Right forelimb (tissue), 1 donor: Measurements from ENCODE around the gene TTC7B.

Experiments used
- DNase-seq: peaks from one replicate; pipeline ENCODE4 v3.0.0-alpha.2; 2018

TTC7B gene

GRCh38 chr14:90612801-90613200, 203.4 kb downstream of the TTC7B start:
- DNase-seq = peak; percentile 22

- peak; percentile 21 for DNase-seq
Observed at GRCh38 chr14:90611936-90612335, 204.3 kb downstream of the TTC7B start.

GRCh38 chr14:90611501-90611900, 204.7 kb downstream of the TTC7B start:
- DNase-seq = peak; percentile 44

GRCh38 chr14:90610346-90611040, 205.7 kb downstream of the TTC7B start:
- peak; percentile 15 for DNase-seq

GRCh38 chr14:90609376-90609775, 206.9 kb downstream of the TTC7B start:
- no peak for DNase-seq

- DNase-seq = no peak
Observed at GRCh38 chr14:90608929-90609341, 207.3 kb downstream of the TTC7B start.

GRCh38 chr14:90608281-90608680, 207.9 kb downstream of the TTC7B start:
- DNase-seq = no peak

- DNase-seq = no peak
Observed at GRCh38 chr14:90607141-90607540, 209.1 kb downstream of the TTC7B start.

GRCh38 chr14:90606434-90606833, 209.8 kb downstream of the TTC7B start:
- no peak for DNase-seq

GRCh38 chr14:90605430-90605829, 210.8 kb downstream of the TTC7B start:
- no peak for DNase-seq

GRCh38 chr14:90604356-90604755, 211.9 kb downstream of the TTC7B start:
- no peak for DNase-seq

- no peak for DNase-seq
Observed at GRCh38 chr14:90603841-90604240, 212.4 kb downstream of the TTC7B start.

- DNase-seq = no peak
Observed at GRCh38 chr14:90603336-90603735, 212.9 kb downstream of the TTC7B start.

- DNase-seq = no peak
Observed at GRCh38 chr14:90602088-90602687, 214.0 kb downstream of the TTC7B start.

GRCh38 chr14:90601563-90601962, 214.7 kb downstream of the TTC7B start:
- no peak for DNase-seq

- DNase-seq = no peak
Observed at GRCh38 chr14:90600619-90601018, 215.6 kb downstream of the TTC7B start.

- no peak for DNase-seq
Observed at GRCh38 chr14:90599748-90600507, 216.3 kb downstream of the TTC7B start.

GRCh38 chr14:90599339-90599738, 216.9 kb downstream of the TTC7B start:
- DNase-seq = no peak

GRCh38 chr14:90597961-90598360, 218.3 kb downstream of the TTC7B start:
- DNase-seq = no peak

- DNase-seq = no peak
Observed at GRCh38 chr14:90596733-90597132, 219.5 kb downstream of the TTC7B start.

- no peak for DNase-seq
Observed at GRCh38 chr14:90593254-90594040, 222.8 kb downstream of the TTC7B start.

GRCh38 chr14:90592655-90593054, 223.6 kb downstream of the TTC7B start:
- no peak for DNase-seq

GRCh38 chr14:90587918-90588317, 228.3 kb downstream of the TTC7B start:
- no peak for DNase-seq
